ENCODE results near the gene CPNE6. TPM values are rescaled to one million over a fixed set of nuclear protein-coding genes. Genes with fewer than 3 reads are reported as not detected.

Gene CPNE6
- total and polyA plus RNA-seq, 2 of the 13 experiments (the other 11 are each of a cell fraction or from before 2014, with no cell fraction given) = not detected

GRCh38 chr14:24074625-24075484 lies 3.5 kb downstream of the CPNE6 start (continued):
- 0 out of 2 replicates have a peak, but pooled peaks have one; percentile 27 for TF ChIP-seq ZNF343 (CRISPR knock-in tag; IDR thresholded peaks at IDR 0.05)
- no peak for TF ChIP-seq GLI4 (CRISPR knock-in tag; IDR thresholded peaks at IDR 0.05; ENCODE audit: borderline replicate concordance)
- 0 out of 2 replicates have a peak, but pooled peaks have one; percentile 22 for TF ChIP-seq PPARG (CRISPR knock-in tag; conservative IDR thresholded peaks at IDR 0.05)
- TF ChIP-seq SNAPC5 (CRISPR knock-in tag; IDR thresholded peaks at IDR 0.05; ENCODE audit: borderline replicate concordance) = peak; percentile 34; the same call in 1 of the 2 replicates
- peak; percentile 32; the same call in 1 of the 2 replicates for TF ChIP-seq MED1 (CRISPR knock-in tag; IDR thresholded peaks at IDR 0.05)

GRCh38 chr14:24075485-24076301 lies 4.3 kb downstream of the CPNE6 start:
- BruUV-seq (replicated peaks) = no TSS peak
- Histone ChIP-seq H3K9me3 (ENCODE audit: low read length) (no peaks in the 10 kb centered on the region), H3K4me2 (ENCODE audit: low read depth, low read length) (peak overlapping the region; percentile 5; the same call in 1 of the 2 replicates), H3K9ac (ENCODE audit: insufficient read depth, low read depth, low read length) (no peak overlapping the region), H3K4me3 (replicated peaks in 1 of 3; ENCODE audit: insufficient read depth in 1 of 3, low read depth in 2 of 3, low read length in 3 of 3) (no peak overlapping the region), H4K20me1 (ENCODE audit: insufficient read depth, low read length) (no peaks in the 10 kb centered on the region), H3K27ac (ENCODE audit: extremely low read length, insufficient read depth, low read length) (no peak overlapping the region), H3K79me2 (ENCODE audit: insufficient read depth, low read length) (no peaks in the 10 kb centered on the region), H2AFZ (ENCODE audit: low read length) (no peak overlapping the region), H3K4me1 (ENCODE audit: insufficient read depth, low read length) (peaks cover 33% of the 10 kb centered on the region), H3K36me3 (replicated peaks in 1 of 2; ENCODE audit: control insufficient read depth in 1 of 2, insufficient read depth in 2 of 2, low read length in 2 of 2) (no peaks in the 10 kb centered on the region), H3K27me3 (ENCODE audit: control insufficient read depth in 1 of 2, insufficient read depth in 2 of 2, low read length in 2 of 2) (peaks cover 15 to 66% of the 10 kb centered on the region in 2 experiments)
- no peak for TF ChIP-seq GFI1 (CRISPR knock-in tag; IDR thresholded peaks at IDR 0.05; ENCODE audit: borderline replicate concordance)
- peak; percentile 65; the same call in 1 of the 2 replicates for TF ChIP-seq ARHGAP35 (CRISPR knock-in tag; IDR thresholded peaks at IDR 0.05; ENCODE audit: borderline replicate concordance)
- 0 out of 2 replicates have a peak, but pooled peaks have one; percentile 4 for TF ChIP-seq HES4 (CRISPR knock-in tag; IDR thresholded peaks at IDR 0.05; ENCODE audit: borderline replicate concordance)
- TF ChIP-seq ZFP90 (CRISPR knock-in tag; IDR thresholded peaks at IDR 0.05; ENCODE audit: borderline replicate concordance) = 0 out of 2 replicates have a peak, but pooled peaks have one; percentile 18
- no peak for TF ChIP-seq SMAD9 (CRISPR knock-in tag; IDR thresholded peaks at IDR 0.05)
- TF ChIP-seq SIN3B (IDR thresholded peaks at IDR 0.05; ENCODE audit: low read length) = no peak
- peak; percentile 42; the same call in 1 of the 2 replicates for TF ChIP-seq ATF7 (IDR thresholded peaks at IDR 0.05)
- TF ChIP-seq ATF7 (CRISPR knock-in tag; IDR thresholded peaks at IDR 0.05) = no peak
- 0 out of 2 replicates have a peak, but pooled peaks have one; percentile 14 for TF ChIP-seq NFKB2 (CRISPR knock-in tag; IDR thresholded peaks at IDR 0.05; ENCODE audit: borderline replicate concordance)
- 0 out of 2 replicates have a peak, but pooled peaks have one; percentile 27 for TF ChIP-seq PCBP1 (IDR thresholded peaks at IDR 0.05; ENCODE audit: borderline replicate concordance, low read depth, low read length)
- TF ChIP-seq RFXAP (CRISPR knock-in tag; IDR thresholded peaks at IDR 0.05; ENCODE audit: borderline replicate concordance) = 0 out of 2 replicates have a peak, but pooled peaks have one; percentile 5
- peak; percentile 27; the same call in 1 of the 2 replicates for TF ChIP-seq ZNF768 (CRISPR knock-in tag; IDR thresholded peaks at IDR 0.05)
- 0 out of 2 replicates have a peak, but pooled peaks have one; percentile 18 for TF ChIP-seq ZNF619 (CRISPR knock-in tag; IDR thresholded peaks at IDR 0.05)
- CTCF ChIA-PET (ENCODE audit: low intra/inter-chr PET ratio, low total read pairs) = no interaction called here
- peak; percentile 1; the same call in 1 of the 3 replicates for ATAC-seq
- intact Hi-C loops (cut with micrococcal nuclease; ENCODE audit: unreplicated experiment) = no loop called here
- WGBS (ENCODE audit: low lambda C conversion rate) = 45% methylated on average over 11 of the region's 11 CpGs
- no peak for DNase-seq (ENCODE audit: low spot score)
- no peak for FAIRE-seq
- POLR2A ChIA-PET = interaction anchor here (1.1 to 8.3 kb wide), 6 partner anchors 15 to 66 kb away, joined by 3 to 68 read pairs (median 5); partner anchors contain the start of genes DCAF11, EMC9, NRL and PCK2
- in situ Hi-C loops (cut with HindIII; ENCODE audit: extremely low pct_ligation_motif_present, low pct_unique_long_range_greater_than_20kb) = no loop called here

All from HepG2 (cell line).